HEK293T (cell line): ENCODE measurements around the gene SLC30A4.

Experiments
- ARNT ChIP-seq: fragments of 450-650 bp; IDR thresholded peaks from 2 replicates; pipeline ENCODE4 v1.6.1; 2017; ENCODE audit warnings: mild to moderate bottlenecking
- BHLHE40 ChIP-seq: fragments of 450-650 bp; IDR thresholded peaks from 2 replicates; pipeline ENCODE4 v1.6.1; 2016; ENCODE audit warnings: mild to moderate bottlenecking, moderate library complexity, borderline replicate concordance
- CTBP1 ChIP-seq: fragments of 450-650 bp; IDR thresholded peaks from 2 replicates; pipeline ENCODE4 v1.6.1; 2016; ENCODE audit warnings: borderline replicate concordance
- ELF4 ChIP-seq: fragments of 450-650 bp; IDR thresholded peaks from 2 replicates; pipeline ENCODE4 v1.6.1; 2017; ENCODE audit warnings: antibody characterized with exemption
- HDGF ChIP-seq: fragments of 450-650 bp; IDR thresholded peaks from 2 replicates; pipeline ENCODE4 v1.6.1; 2017; ENCODE audit warnings: antibody characterized with exemption, borderline replicate concordance
- L3MBTL2 ChIP-seq: fragments of 450-650 bp; conservative IDR thresholded peaks from 2 replicates; pipeline ENCODE4 v1.6.1; 2016; ENCODE audit warnings: mild to moderate bottlenecking
- NFRKB ChIP-seq: fragments of 450-650 bp; IDR thresholded peaks from 2 replicates; pipeline ENCODE4 v1.6.1; 2016; ENCODE audit warnings: mild to moderate bottlenecking, moderate library complexity
- SUZ12 ChIP-seq: fragments of 450-650 bp; IDR thresholded peaks from 2 replicates; pipeline ENCODE4 v1.6.1; 2016; ENCODE audit warnings: mild to moderate bottlenecking
- TF ChIP-seq, protein P1 (sequence below): fragments of 450-650 bp; IDR thresholded peaks from 2 replicates; pipeline ENCODE4 v1.6.1; 2016

DNA sequence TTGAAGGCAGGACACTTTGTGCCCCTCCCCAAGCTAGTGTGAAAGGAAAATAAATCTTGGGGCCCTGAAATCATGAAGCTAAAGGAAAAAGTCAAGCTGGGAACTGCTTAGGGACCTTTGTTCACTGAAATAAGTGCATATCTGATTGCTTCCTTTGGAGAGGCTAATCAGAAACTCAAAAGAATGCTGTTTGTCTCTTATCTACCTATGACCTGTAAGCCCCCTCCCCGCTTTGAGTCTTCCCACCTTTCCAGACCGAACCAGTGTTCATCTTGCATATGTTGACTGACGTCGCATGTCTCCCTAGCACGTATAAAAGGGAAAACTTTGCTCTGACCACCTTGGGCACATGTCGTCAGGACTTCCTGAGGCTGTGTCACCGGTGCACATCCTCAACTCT lies 53.1 kb downstream of the SLC30A4 start:
- TF ChIP-seq BHLHE40 (no peak), ARNT (no peak), CTBP1 (no peak), SUZ12 (no peak), ELF4 (no peak), NFRKB (no peak), L3MBTL2 (no peak), HDGF (no peak)
- TF ChIP-seq, protein P1, sequence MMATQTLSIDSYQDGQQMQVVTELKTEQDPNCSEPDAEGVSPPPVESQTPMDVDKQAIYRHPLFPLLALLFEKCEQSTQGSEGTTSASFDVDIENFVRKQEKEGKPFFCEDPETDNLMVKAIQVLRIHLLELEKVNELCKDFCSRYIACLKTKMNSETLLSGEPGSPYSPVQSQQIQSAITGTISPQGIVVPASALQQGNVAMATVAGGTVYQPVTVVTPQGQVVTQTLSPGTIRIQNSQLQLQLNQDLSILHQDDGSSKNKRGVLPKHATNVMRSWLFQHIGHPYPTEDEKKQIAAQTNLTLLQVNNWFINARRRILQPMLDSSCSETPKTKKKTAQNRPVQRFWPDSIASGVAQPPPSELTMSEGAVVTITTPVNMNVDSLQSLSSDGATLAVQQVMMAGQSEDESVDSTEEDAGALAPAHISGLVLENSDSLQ, result no peak
